K562 (cell line): Measurements from ENCODE around the gene FAM180B. TPM values are rescaled to one million over a fixed set of nuclear protein-coding genes. Genes with fewer than 3 reads are reported as not detected.

Experiments used
- FOXK2 ChIP-seq, 2 experiments: fragments of 450-650 bp; IDR thresholded peaks in 1 of 2; conservative IDR thresholded peaks in 1 of 2; 2 replicates each; pipeline ENCODE4 v1.6.1; 2016; ENCODE audit warnings: low read depth in 2 of 2, mild to moderate bottlenecking in 1 of 2
- NFIC ChIP-seq: fragments of 450-650 bp; IDR thresholded peaks from 2 replicates; pipeline ENCODE4 v1.6.1; 2017; ENCODE audit warnings: mild to moderate bottlenecking, inconsistent platforms
- NR2C2 ChIP-seq, 2 experiments: fragments of 200-800 bp in 1 of 2; sonication (Bioruptor generic) in 1 of 2; sonication (generic) in 1 of 2; formaldehyde crosslinking in 1 of 2; IDR thresholded peaks; 2 replicates each; pipeline versions ENCODE4 v1.6.1 to v1.8.0; 2016 to 2022; ENCODE audit warnings: mild to moderate bottlenecking in 1 of 2, missing compliant biosample characterization in 1 of 2, missing genetic modification characterization in 1 of 2, missing genetic modification reagents in 1 of 2
- RBM25 ChIP-seq: fragments of 200-400 bp; formaldehyde crosslinking; IDR thresholded peaks from 2 replicates; pipeline ENCODE4 v1.6.1; 2018; ENCODE audit warnings: low read length, low read depth, moderate library complexity; ENCODE audit not compliant: severe bottlenecking
- RCOR1 ChIP-seq, 2 experiments: IDR thresholded peaks; 2 replicates each; pipeline ENCODE4 v1.6.1; 2012; ENCODE audit warnings: low read depth in 2 of 2, low read length in 2 of 2, borderline replicate concordance in 1 of 2, improper control_type of control experiment in 1 of 2
- SMARCA4 ChIP-seq: fragments of 450-650 bp; IDR thresholded peaks from 2 replicates; pipeline ENCODE4 v1.6.1; 2016
- SMARCE1 ChIP-seq: fragments of 450-650 bp; IDR thresholded peaks from 2 replicates; pipeline ENCODE4 v1.7.1; 2016; ENCODE audit warnings: mild to moderate bottlenecking
- SOX6 ChIP-seq: fragments of 450-650 bp; IDR thresholded peaks from 2 replicates; pipeline ENCODE4 v1.6.1; 2014; ENCODE audit warnings: mild to moderate bottlenecking
- ZEB2 ChIP-seq: fragments of 450-650 bp; IDR thresholded peaks from 2 replicates; pipeline ENCODE4 v1.6.1; 2016
- polyA plus RNA-seq, 8 experiments: library from polyadenylated mRNA; depleted of rRNA in 4 of 8; stranded (reverse) in 5 of 8; unstranded in 3 of 8; fragments of >200 nt; fragmentation: Nextera tagmentation in 2 of 8; fragmentation: Illumina TruSeq in 1 of 8; extraction: Ambion mirVana in 2 of 8; extraction: Trizol in 1 of 8; gene quantifications; 2 replicates each; pipeline versions ENCODE4 v1.2.1 to v1.2.3, GENCODE V29; 2011 to 2014; ENCODE audit warnings: inconsistent platforms in 1 of 8, missing spikeins in 1 of 8
- total RNA-seq, 7 experiments: library from RNA; depleted of rRNA in 6 of 7; stranded (reverse); fragments of >200 nt in 6 of 7; fragmentation: Illumina TruSeq in 2 of 7; extraction: Trizol in 2 of 7; gene quantifications; 2 replicates each; pipeline versions ENCODE4 v1.2.1 to v1.2.3, GENCODE V29; 2011 to 2021; ENCODE audit warnings: low replicate concordance in 1 of 7
- TF ChIP-seq, protein P1 (sequence below): fragments of 450-650 bp; IDR thresholded peaks from 2 replicates; pipeline ENCODE4 v1.7.0; 2016; ENCODE audit warnings: borderline replicate concordance
- TF ChIP-seq, protein P2 (sequence below): conservative IDR thresholded peaks from 2 replicates; pipeline ENCODE4 v1.6.1; 2011; ENCODE audit warnings: low read depth, mild to moderate bottlenecking, low read length; ENCODE audit not compliant: control insufficient read depth

The FAM180B gene
- total and polyA plus RNA-seq, 9 of the 15 experiments (the other 6 are each of a cell fraction or from before 2014, with no cell fraction given), result 0.05 to 0.14 TPM; not detected in 7

DNA sequence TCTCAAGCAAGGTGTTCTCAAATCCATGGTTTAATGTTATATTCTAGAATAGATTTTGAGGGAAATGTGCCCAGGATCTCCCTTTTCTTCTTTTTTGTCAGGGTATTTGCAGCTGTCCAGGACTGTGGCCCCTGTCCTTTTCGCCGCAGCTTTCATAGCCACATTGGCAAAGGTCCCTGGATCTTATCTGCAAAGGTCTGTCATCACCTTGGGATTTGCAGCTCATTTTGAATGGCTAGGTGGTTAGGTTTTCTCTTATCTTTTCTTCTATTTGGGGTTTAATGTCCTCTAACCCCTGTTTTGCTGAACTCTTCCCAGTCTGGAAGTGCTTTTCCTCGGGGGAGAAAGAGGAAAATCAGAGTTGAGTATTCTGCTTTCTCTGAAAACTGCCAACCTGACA, 19.4 kb downstream of the FAM180B start (continued):
- peak; percentile 64; the same call in 1 of the 2 replicates for TF ChIP-seq ZEB2
- peak in 1 of 2 experiments; percentile 72; a peak in 2 of 4 replicates for TF ChIP-seq RCOR1 (IDR thresholded peaks at IDR 0.05; ENCODE audit: borderline replicate concordance in 1 of 2, low read depth in 2 of 2, low read length in 2 of 2)
- no peak for TF ChIP-seq NR2C2 (CRISPR knock-in tag; IDR thresholded peaks at IDR 0.05)
- peak; percentile 47; the same call in 1 of the 2 replicates for TF ChIP-seq NR2C2 (tag; IDR thresholded peaks at IDR 0.05)
- peak; percentile 54; the same call in 1 of the 2 replicates for TF ChIP-seq SMARCE1
- TF ChIP-seq RBM25, result no peak
- peak; percentile 49 for TF ChIP-seq NFIC
- TF ChIP-seq, protein P1, sequence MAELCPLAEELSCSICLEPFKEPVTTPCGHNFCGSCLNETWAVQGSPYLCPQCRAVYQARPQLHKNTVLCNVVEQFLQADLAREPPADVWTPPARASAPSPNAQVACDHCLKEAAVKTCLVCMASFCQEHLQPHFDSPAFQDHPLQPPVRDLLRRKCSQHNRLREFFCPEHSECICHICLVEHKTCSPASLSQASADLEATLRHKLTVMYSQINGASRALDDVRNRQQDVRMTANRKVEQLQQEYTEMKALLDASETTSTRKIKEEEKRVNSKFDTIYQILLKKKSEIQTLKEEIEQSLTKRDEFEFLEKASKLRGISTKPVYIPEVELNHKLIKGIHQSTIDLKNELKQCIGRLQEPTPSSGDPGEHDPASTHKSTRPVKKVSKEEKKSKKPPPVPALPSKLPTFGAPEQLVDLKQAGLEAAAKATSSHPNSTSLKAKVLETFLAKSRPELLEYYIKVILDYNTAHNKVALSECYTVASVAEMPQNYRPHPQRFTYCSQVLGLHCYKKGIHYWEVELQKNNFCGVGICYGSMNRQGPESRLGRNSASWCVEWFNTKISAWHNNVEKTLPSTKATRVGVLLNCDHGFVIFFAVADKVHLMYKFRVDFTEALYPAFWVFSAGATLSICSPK, result no peak
- no peak for TF ChIP-seq FOXK2 (conservative IDR thresholded peaks at IDR 0.05 in 1 of 2, IDR thresholded peaks at IDR 0.05 in 1 of 2; ENCODE audit: low read depth in 2 of 2)
- TF ChIP-seq SMARCA4, result peak; percentile 34; the same call in 1 of the 2 replicates
- TF ChIP-seq, protein P2, sequence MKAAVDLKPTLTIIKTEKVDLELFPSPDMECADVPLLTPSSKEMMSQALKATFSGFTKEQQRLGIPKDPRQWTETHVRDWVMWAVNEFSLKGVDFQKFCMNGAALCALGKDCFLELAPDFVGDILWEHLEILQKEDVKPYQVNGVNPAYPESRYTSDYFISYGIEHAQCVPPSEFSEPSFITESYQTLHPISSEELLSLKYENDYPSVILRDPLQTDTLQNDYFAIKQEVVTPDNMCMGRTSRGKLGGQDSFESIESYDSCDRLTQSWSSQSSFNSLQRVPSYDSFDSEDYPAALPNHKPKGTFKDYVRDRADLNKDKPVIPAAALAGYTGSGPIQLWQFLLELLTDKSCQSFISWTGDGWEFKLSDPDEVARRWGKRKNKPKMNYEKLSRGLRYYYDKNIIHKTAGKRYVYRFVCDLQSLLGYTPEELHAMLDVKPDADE, result no peak
- TF ChIP-seq SOX6, result peak; percentile 72; the same call in 1 of the 2 replicates
